Type B pancreatic cell (in vitro differentiated cells): ENCODE measurements around the gene GMDS. TPM values are rescaled to one million over a fixed set of nuclear protein-coding genes. Genes with fewer than 3 reads are reported as not detected.

Source experiments
- DNase-seq: peaks from one replicate; pipeline ENCODE4 v3.0.0; 2021; ENCODE audit warnings: mixed read lengths; ENCODE audit not compliant: unreplicated experiment; ENCODE audit errors: extremely low spot score
- H3K27ac Mint-ChIP-seq: 2 replicates; pipeline ENCODE4 v1.8.0; 2021; ENCODE audit warnings: mild to moderate bottlenecking, mixed read lengths
- H3K27me3 Mint-ChIP-seq: 2 replicates; pipeline ENCODE4 v1.8.0; 2021; ENCODE audit warnings: mixed read lengths
- H3K36me3 Mint-ChIP-seq: 2 replicates; pipeline ENCODE4 v1.8.0; 2021; ENCODE audit warnings: mixed read lengths
- H3K4me1 Mint-ChIP-seq: one replicate; pipeline ENCODE4 v1.8.0; 2021; ENCODE audit warnings: mixed read lengths; ENCODE audit not compliant: unreplicated experiment
- H3K4me3 Mint-ChIP-seq: 2 replicates; pipeline ENCODE4 v1.8.0; 2021; ENCODE audit warnings: mild to moderate bottlenecking, mixed read lengths
- H3K9me3 Mint-ChIP-seq: 2 replicates; pipeline ENCODE4 v1.8.0; 2021; ENCODE audit warnings: mixed read lengths
- total RNA-seq: library from RNA; stranded (reverse); gene quantifications from 2 replicates; pipeline ENCODE4 v1.2.1, GENCODE V29; 2021; ENCODE audit warnings: low replicate concordance
- TF ChIP-seq, protein P1 (sequence below): fragments of 200-600 bp; sonication (generic); conservative IDR thresholded peaks from 2 replicates; pipeline ENCODE4 v1.5.0; 2021; ENCODE audit warnings: antibody characterized with exemption, mild to moderate bottlenecking

Gene GMDS
- total RNA-seq, 1 donor from 2014 or later, result 41.3 TPM

- TF ChIP-seq, protein P1, sequence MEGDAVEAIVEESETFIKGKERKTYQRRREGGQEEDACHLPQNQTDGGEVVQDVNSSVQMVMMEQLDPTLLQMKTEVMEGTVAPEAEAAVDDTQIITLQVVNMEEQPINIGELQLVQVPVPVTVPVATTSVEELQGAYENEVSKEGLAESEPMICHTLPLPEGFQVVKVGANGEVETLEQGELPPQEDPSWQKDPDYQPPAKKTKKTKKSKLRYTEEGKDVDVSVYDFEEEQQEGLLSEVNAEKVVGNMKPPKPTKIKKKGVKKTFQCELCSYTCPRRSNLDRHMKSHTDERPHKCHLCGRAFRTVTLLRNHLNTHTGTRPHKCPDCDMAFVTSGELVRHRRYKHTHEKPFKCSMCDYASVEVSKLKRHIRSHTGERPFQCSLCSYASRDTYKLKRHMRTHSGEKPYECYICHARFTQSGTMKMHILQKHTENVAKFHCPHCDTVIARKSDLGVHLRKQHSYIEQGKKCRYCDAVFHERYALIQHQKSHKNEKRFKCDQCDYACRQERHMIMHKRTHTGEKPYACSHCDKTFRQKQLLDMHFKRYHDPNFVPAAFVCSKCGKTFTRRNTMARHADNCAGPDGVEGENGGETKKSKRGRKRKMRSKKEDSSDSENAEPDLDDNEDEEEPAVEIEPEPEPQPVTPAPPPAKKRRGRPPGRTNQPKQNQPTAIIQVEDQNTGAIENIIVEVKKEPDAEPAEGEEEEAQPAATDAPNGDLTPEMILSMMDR, result peak; percentile 91
- Mint-ChIP-seq H3K4me1 (peaks cover 7% of the 10 kb centered on the region), H3K9me3 (no peaks in the 10 kb centered on the region), H3K27me3 (no peaks in the 10 kb centered on the region), H3K27ac (no peak overlapping the region), H3K36me3 (no peaks in the 10 kb centered on the region), H3K4me3 (no peak overlapping the region)
- no peak for DNase-seq
Measured at GRCh38 chr6:2196079-2196679, 49.2 kb downstream of the GMDS start.

DNA sequence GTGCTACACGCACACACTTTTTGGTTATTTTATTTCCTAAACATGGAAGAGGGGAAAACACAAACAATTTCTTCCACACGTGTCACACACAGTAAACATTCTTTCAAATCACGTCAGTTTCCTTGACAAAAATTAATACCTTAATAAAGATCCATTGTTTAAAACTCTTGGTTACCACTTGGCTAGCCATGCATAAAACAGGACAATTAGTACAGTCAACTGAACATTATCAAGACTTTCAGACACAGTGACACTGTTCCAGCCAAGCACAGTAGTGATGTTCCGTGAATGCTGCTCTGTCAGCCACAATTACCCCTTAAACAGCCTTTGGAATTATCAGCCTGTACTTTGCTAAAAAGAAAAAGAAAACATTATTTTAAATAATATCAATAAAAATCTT lies 50.8 kb downstream of the GMDS start:
- Mint-ChIP-seq H3K36me3 (no peaks in the 10 kb centered on the region), H3K4me1 (peaks cover 10% of the 10 kb centered on the region), H3K27ac (no peak overlapping the region), H3K9me3 (no peaks in the 10 kb centered on the region), H3K4me3 (no peak overlapping the region), H3K27me3 (no peaks in the 10 kb centered on the region)
- DNase-seq, result no peak
- TF ChIP-seq, protein P1, result no peak

- peaks cover 15% of the 10 kb centered on the region for H3K4me1 Mint-ChIP-seq
- TF ChIP-seq, protein P1, result no peak
- H3K9me3 Mint-ChIP-seq, result no peaks in the 10 kb centered on the region
- no peak for DNase-seq
- no peak overlapping the region for H3K27ac Mint-ChIP-seq
- no peaks in the 10 kb centered on the region for H3K36me3 Mint-ChIP-seq
- no peak overlapping the region for H3K4me3 Mint-ChIP-seq
- no peaks in the 10 kb centered on the region for H3K27me3 Mint-ChIP-seq
Measured at GRCh38 chr6:2193931-2194330, 51.5 kb downstream of the GMDS start.

DNA sequence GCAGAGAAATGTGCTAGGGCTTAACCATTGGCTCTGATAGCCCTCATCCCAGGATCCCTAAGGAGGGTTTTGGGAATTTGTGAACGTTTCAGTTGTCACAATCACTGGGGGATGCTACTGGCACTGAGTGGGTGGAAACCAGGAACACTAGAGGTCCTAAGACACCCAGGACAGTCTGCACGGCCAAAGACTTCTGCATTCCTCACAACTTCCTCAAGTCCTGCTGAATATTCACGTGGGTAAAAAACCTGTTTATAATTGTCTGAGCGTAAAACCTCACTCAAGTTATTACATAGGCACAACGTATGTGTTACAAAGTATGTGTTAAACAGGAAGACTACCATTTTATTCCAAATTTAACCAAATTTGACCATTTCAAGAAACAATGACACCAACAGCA lies 52.4 kb downstream of the GMDS start:
- Mint-ChIP-seq H3K4me3 (no peak overlapping the region), H3K27me3 (no peaks in the 10 kb centered on the region), H3K36me3 (no peaks in the 10 kb centered on the region), H3K4me1 (peaks cover 20% of the 10 kb centered on the region), H3K9me3 (no peaks in the 10 kb centered on the region), H3K27ac (no peak overlapping the region)
- no peak for DNase-seq
- TF ChIP-seq, protein P1, result no peak

DNA sequence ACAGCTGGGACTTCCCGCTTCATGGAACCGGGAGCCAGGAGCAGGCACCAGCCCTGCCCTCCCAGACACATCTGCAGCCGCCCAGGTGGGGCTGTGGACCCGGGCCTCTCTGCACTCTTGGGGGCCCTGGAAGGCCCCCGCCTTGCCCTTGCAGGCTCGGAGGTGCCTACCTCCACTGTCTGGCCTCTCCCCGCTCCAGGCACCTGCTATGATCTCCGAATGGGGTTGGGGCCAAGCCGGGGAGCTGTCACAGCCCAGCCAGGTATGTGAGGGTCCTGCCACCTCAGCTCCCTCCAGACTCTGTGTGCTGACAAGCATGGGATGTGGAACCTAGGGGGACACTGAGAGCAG lies 54.0 kb downstream of the GMDS start:
- H3K36me3 Mint-ChIP-seq, result no peaks in the 10 kb centered on the region
- H3K27me3 Mint-ChIP-seq, result no peaks in the 10 kb centered on the region
- no peak overlapping the region for H3K27ac Mint-ChIP-seq
- DNase-seq, result no peak
- H3K9me3 Mint-ChIP-seq, result no peaks in the 10 kb centered on the region
- no peak overlapping the region for H3K4me3 Mint-ChIP-seq
- H3K4me1 Mint-ChIP-seq, result peaks cover 20% of the 10 kb centered on the region
- TF ChIP-seq, protein P1, result no peak
